K562 (cell line): ENCODE results near the gene PODN. TPM values are rescaled to one million over a fixed set of nuclear protein-coding genes. Genes with fewer than 3 reads are reported as not detected.

Source experiments
- ATAC-seq: fragments of 200-7000 bp; cut with Tn5 transposase; 3 replicates; pipeline ENCODE4 v1.9.1; 2020; ENCODE audit warnings: moderate library complexity
- BruUV-seq: library from RNA; stranded (reverse); fragments of 400-500 nt; replicated peaks from 2 replicates; lab custom pipeline; 2021; lab: Mats Ljungman, UMichigan
- CTCF ChIA-PET: fragments of 300-600 bp; formaldehyde crosslinking; extraction: SDS; loops from one replicate; lab custom pipeline; 2021; ENCODE audit warnings: low intra/inter-chr PET ratio; lab: Yijun Ruan, JAX
- POLR2A ChIA-PET: fragments of 300-600, 350-650 bp; sonication (Branson Sonifier 250); formaldehyde crosslinking; extraction: SDS; loops from one replicate; lab custom pipeline; 2021; ENCODE audit warnings: antibody characterized with exemption, inconsistent platforms; lab: Yijun Ruan, JAX
- DNase-seq, 4 experiments: peaks; one replicate each; pipeline versions ENCODE4 v3.0.0 to v3.0.0-alpha.2; 2011 to 2018; ENCODE audit warnings: low spot score in 3 of 4, mixed read lengths in 3 of 4; ENCODE audit errors: extremely low read depth in 1 of 4
- FAIRE-seq: peaks from 2 replicates; lab custom pipeline; 2011; peaks lifted over from hg19 to GRCh38; lab: Jason Lieb, UNC
- H2AFZ ChIP-seq: 2 replicates; pipeline ENCODE4 v1.6.0; 2011; ENCODE audit warnings: low read depth, low read length, control low read depth, inconsistent platforms
- H3K27ac ChIP-seq: fragments of 200-600 bp; 3 replicates; pipeline ENCODE4 v1.8.0; 2011; ENCODE audit warnings: low read depth, mild to moderate bottlenecking, control low read depth, inconsistent platforms, low read length, moderate library complexity, mixed read lengths; ENCODE audit errors: extremely low read depth
- H3K27me3 ChIP-seq, 2 experiments: fragments of 300-600 bp in 1 of 2; 2 replicates in 1 of 2; 3 replicates in 1 of 2; pipeline versions ENCODE4 v1.6.0 to v1.8.0; 2011; ENCODE audit warnings: inconsistent platforms in 2 of 2, low read length in 2 of 2, mild to moderate bottlenecking in 1 of 2, mixed read lengths in 1 of 2, moderate library complexity in 1 of 2; ENCODE audit not compliant: control insufficient read depth in 2 of 2, insufficient read depth in 2 of 2
- H3K36me3 ChIP-seq: fragments of 300-600 bp; 3 replicates; pipeline ENCODE4 v1.8.0; 2011; ENCODE audit warnings: mild to moderate bottlenecking, low read length, inconsistent platforms; ENCODE audit not compliant: control insufficient read depth, insufficient read depth
- H3K4me1 ChIP-seq, 2 experiments: fragments of 200-600 bp in 1 of 2; replicated peaks in 1 of 2; 2 replicates in 1 of 2; 3 replicates in 1 of 2; pipeline versions ENCODE4 v1.5.1 to v1.8.0; 2011; ENCODE audit warnings: inconsistent platforms in 2 of 2, low read length in 2 of 2, mild to moderate bottlenecking in 1 of 2, mixed read lengths in 1 of 2, moderate library complexity in 1 of 2; ENCODE audit not compliant: control insufficient read depth in 2 of 2, insufficient read depth in 2 of 2
- H3K4me2 ChIP-seq: 2 replicates; pipeline ENCODE4 v1.6.1; 2011; ENCODE audit warnings: low read length, control low read depth, inconsistent platforms, mixed read lengths; ENCODE audit not compliant: insufficient read depth
- H3K4me3 ChIP-seq: fragments of 200-600 bp; sonication (generic), shearing (Covaris generic); 2 replicates; pipeline ENCODE4 v1.5.1; 2016; ENCODE audit warnings: control low read depth, inconsistent platforms
- H3K79me2 ChIP-seq: fragments of 200-600 bp; 3 replicates; pipeline ENCODE4 v1.8.0; 2011; ENCODE audit warnings: low read length, inconsistent platforms; ENCODE audit not compliant: control insufficient read depth, insufficient read depth
- H3K9ac ChIP-seq, 2 experiments: 2 replicates each; pipeline versions ENCODE4 v1.6.0 to v1.6.1; 2011; ENCODE audit warnings: low read depth in 2 of 2, low read length in 2 of 2, control low read depth in 1 of 2, inconsistent platforms in 1 of 2, mild to moderate bottlenecking in 1 of 2, mixed read lengths in 1 of 2; ENCODE audit not compliant: insufficient read depth in 1 of 2
- H3K9me1 ChIP-seq: one replicate; pipeline ENCODE4 v1.6.0; 2011; ENCODE audit warnings: inconsistent platforms, mild to moderate bottlenecking, low read length, moderate library complexity; ENCODE audit not compliant: control insufficient read depth, insufficient read depth
- H3K9me3 ChIP-seq: replicated peaks from 2 replicates; pipeline ENCODE4 v1.5.1; 2011; ENCODE audit warnings: low read depth, low read length, inconsistent platforms; ENCODE audit not compliant: control insufficient read depth, insufficient read depth
- H4K20me1 ChIP-seq: replicated peaks from 2 replicates; pipeline ENCODE4 v1.6.1; 2011; ENCODE audit warnings: low read length, inconsistent platforms, mixed read lengths; ENCODE audit not compliant: control insufficient read depth, insufficient read depth
- DEAF1 ChIP-seq: fragments of 450-650 bp; formaldehyde crosslinking; IDR thresholded peaks from 2 replicates; pipeline ENCODE4 v1.4.0; 2020; ENCODE audit warnings: mild to moderate bottlenecking, moderate library complexity
- EP300 ChIP-seq: IDR thresholded peaks from 2 replicates; pipeline ENCODE4 v1.6.1; 2012; ENCODE audit warnings: low read length, improper control_type of control experiment
- NFYB ChIP-seq: IDR thresholded peaks from 2 replicates; pipeline ENCODE4 v1.6.1; 2011; ENCODE audit warnings: mild to moderate bottlenecking, moderate library complexity; ENCODE audit not compliant: insufficient read length; ENCODE audit errors: extremely low read depth
- NRF1 ChIP-seq, 2 experiments: fragments of 450-650 bp; IDR thresholded peaks in 1 of 2; conservative IDR thresholded peaks in 1 of 2; 2 replicates each; pipeline ENCODE4 v1.6.1; 2014; ENCODE audit warnings: mild to moderate bottlenecking in 2 of 2
- POLR2AphosphoS2 ChIP-seq: IDR thresholded peaks from 2 replicates; pipeline ENCODE4 v1.6.1; 2012; ENCODE audit warnings: low read length, improper control_type of control experiment
- RERE ChIP-seq: sonication (generic); formaldehyde crosslinking; IDR thresholded peaks from 2 replicates; pipeline ENCODE4 v1.8.0; 2023; ENCODE audit warnings: missing genetic modification reagents, mild to moderate bottlenecking, borderline replicate concordance
- RFX1 ChIP-seq: fragments of 450-650 bp; IDR thresholded peaks from 2 replicates; pipeline ENCODE4 v1.6.1; 2016; ENCODE audit warnings: mild to moderate bottlenecking, moderate library complexity
- TFAM ChIP-seq: fragments of 250-450 bp; sonication (Bioruptor Pico); conservative IDR thresholded peaks from 2 replicates; pipeline ENCODE4 v1.5.0; 2021; ENCODE audit warnings: mild to moderate bottlenecking, moderate library complexity
- TOE1 ChIP-seq, 2 experiments: fragments of 450-650 bp in 1 of 2; sonication (generic) in 1 of 2; formaldehyde crosslinking in 1 of 2; IDR thresholded peaks; 2 replicates each; pipeline versions ENCODE4 v1.7.1 to v1.8.0; 2016 to 2022; ENCODE audit warnings: borderline replicate concordance in 2 of 2, mild to moderate bottlenecking in 2 of 2, antibody characterized with exemption in 1 of 2, inconsistent platforms in 1 of 2, low read depth in 1 of 2, missing genetic modification reagents in 1 of 2, moderate library complexity in 1 of 2
- ZBTB26 ChIP-seq: fragments of 450-650 bp; formaldehyde crosslinking; IDR thresholded peaks from 2 replicates; pipeline ENCODE4 v1.4.0; 2022; ENCODE audit warnings: missing genetic modification characterization
- ZFP36 ChIP-seq: fragments of 150-350 bp; IDR thresholded peaks from 2 replicates; pipeline ENCODE4 v1.6.1; 2018; ENCODE audit warnings: low read length, low read depth; ENCODE audit not compliant: partially characterized antibody
- ZNF77 ChIP-seq: fragments of 250-450 bp; sonication (Bioruptor Pico); IDR thresholded peaks from 2 replicates; pipeline ENCODE4 v1.5.0; 2020
- WGBS: fragments of 100-300 bp; shearing (Covaris generic); methylation state at CpG from one replicate; pipeline ENCODE4 v1.1.6; 2016; ENCODE audit warnings: low coverage, mixed read lengths; ENCODE audit not compliant: insufficient coverage; ENCODE audit errors: missing lambda C conversion rate; 5-methylcytosine and 5-hydroxymethylcytosine counted together
- in situ Hi-C: fragments of 300-500 bp; cut with MboI; formaldehyde crosslinking; loops from 4 replicates; pipeline ENCODE4 v1.15.0; 2018; ENCODE audit warnings: inconsistent platforms, mixed read lengths
- intact Hi-C: fragments of 100-400 bp; cut with micrococcal nuclease; formaldehyde crosslinking; loops from 2 replicates; pipeline ENCODE4 v1.14.2; 2022
- polyA plus RNA-seq, 8 experiments: library from polyadenylated mRNA; depleted of rRNA in 4 of 8; stranded (reverse) in 5 of 8; unstranded in 3 of 8; fragments of >200 nt; fragmentation: Nextera tagmentation in 2 of 8; fragmentation: Illumina TruSeq in 1 of 8; extraction: Ambion mirVana in 2 of 8; extraction: Trizol in 1 of 8; gene quantifications; 2 replicates each; pipeline versions ENCODE4 v1.2.1 to v1.2.3, GENCODE V29; 2011 to 2014; ENCODE audit warnings: inconsistent platforms in 1 of 8, missing spikeins in 1 of 8
- total RNA-seq, 7 experiments: library from RNA; depleted of rRNA in 6 of 7; stranded (reverse); fragments of >200 nt in 6 of 7; fragmentation: Illumina TruSeq in 2 of 7; extraction: Trizol in 2 of 7; gene quantifications; 2 replicates each; pipeline versions ENCODE4 v1.2.1 to v1.2.3, GENCODE V29; 2011 to 2021; ENCODE audit warnings: low replicate concordance in 1 of 7

PODN gene
- total and polyA plus RNA-seq, 9 of the 15 experiments (the other 6 are each of a cell fraction or from before 2014, with no cell fraction given): not detected

- WGBS: 13% methylated on average over 11 of the region's 11 CpGs
- Histone ChIP-seq H3K9me3 (0 out of 2 replicates have a peak, but pooled peaks cover 4% of the 10 kb centered on the region), H3K27me3 (peaks cover 32 to 82% of the 10 kb centered on the region in 2 experiments; a peak in 4 of 5 replicates), H4K20me1 (peaks cover 10% of the 10 kb centered on the region), H3K4me3 (no peak overlapping the region), H3K27ac (no peak overlapping the region), H3K4me1 (peaks cover 0 to 32% of the 10 kb centered on the region in 2 experiments; a peak in 2 of 5 replicates), H3K36me3 (no peaks in the 10 kb centered on the region), H3K79me2 (no peaks in the 10 kb centered on the region), H3K4me2 (no peak overlapping the region), H2AFZ (no peak overlapping the region), H3K9ac (no peak overlapping the region), H3K9me1 (no peaks in the 10 kb centered on the region)
- no TSS peak for BruUV-seq
- DNase-seq: no peak
- peak; percentile 70 for FAIRE-seq
- ChIA-PET CTCF (interaction anchor here (0.7 kb wide), 1 partner anchor 379 kb away, joined by 3 read pairs; no protein-coding TSS in a partner anchor), POLR2A (interaction anchor here (0.7 to 1.3 kb wide), 2 partner anchors 15 to 1157 kb away, joined by 3 to 4 read pairs; no protein-coding TSS in a partner anchor)
- intact Hi-C loops (no loop called here), in situ Hi-C loops (no loop called here)
- no peak for ATAC-seq
- peak; percentile 56 to 59 for TF ChIP-seq NRF1 (conservative IDR thresholded peaks at IDR 0.05 in 1 of 2, IDR thresholded peaks at IDR 0.05 in 1 of 2)
- no peak for TF ChIP-seq ZBTB26 (CRISPR knock-in tag)
- no peak for TF ChIP-seq RFX1
- peak; percentile 91 for TF ChIP-seq ZFP36
- TF ChIP-seq NFYB: no peak
- TF ChIP-seq ZNF77 (CRISPR knock-in tag): no peak
- TF ChIP-seq RERE (CRISPR knock-in tag): no peak
- no peak for TF ChIP-seq TOE1 (IDR thresholded peaks at IDR 0.05; ENCODE audit: borderline replicate concordance)
- no peak for TF ChIP-seq TOE1 (CRISPR knock-in tag; IDR thresholded peaks at IDR 0.05; ENCODE audit: borderline replicate concordance, low read depth)
- no peak for TF ChIP-seq EP300
- TF ChIP-seq DEAF1 (CRISPR knock-in tag): no peak
- no peak for TF ChIP-seq POLR2AphosphoS2
- TF ChIP-seq TFAM: no peak
These were observed 55.1 kb downstream of the PODN start for GRCh38 chr1:53116933-53117600.
